ENCODE measurements around the gene SCAMP2. TPM values are rescaled to one million over a fixed set of nuclear protein-coding genes. Genes with fewer than 3 reads are reported as not detected.
A peak's percentile ranks its signal among the peaks of the same experiment; 100 is the strongest.
"Not testable (repeated sequence)": the region's sequence is repeated elsewhere in the genome, so short reads cannot be mapped to it uniquely, and the experiment has no call there.

Gene SCAMP2, protein sequence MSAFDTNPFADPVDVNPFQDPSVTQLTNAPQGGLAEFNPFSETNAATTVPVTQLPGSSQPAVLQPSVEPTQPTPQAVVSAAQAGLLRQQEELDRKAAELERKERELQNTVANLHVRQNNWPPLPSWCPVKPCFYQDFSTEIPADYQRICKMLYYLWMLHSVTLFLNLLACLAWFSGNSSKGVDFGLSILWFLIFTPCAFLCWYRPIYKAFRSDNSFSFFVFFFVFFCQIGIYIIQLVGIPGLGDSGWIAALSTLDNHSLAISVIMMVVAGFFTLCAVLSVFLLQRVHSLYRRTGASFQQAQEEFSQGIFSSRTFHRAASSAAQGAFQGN
- total RNA-seq, result 21.6 TPM

DNA sequence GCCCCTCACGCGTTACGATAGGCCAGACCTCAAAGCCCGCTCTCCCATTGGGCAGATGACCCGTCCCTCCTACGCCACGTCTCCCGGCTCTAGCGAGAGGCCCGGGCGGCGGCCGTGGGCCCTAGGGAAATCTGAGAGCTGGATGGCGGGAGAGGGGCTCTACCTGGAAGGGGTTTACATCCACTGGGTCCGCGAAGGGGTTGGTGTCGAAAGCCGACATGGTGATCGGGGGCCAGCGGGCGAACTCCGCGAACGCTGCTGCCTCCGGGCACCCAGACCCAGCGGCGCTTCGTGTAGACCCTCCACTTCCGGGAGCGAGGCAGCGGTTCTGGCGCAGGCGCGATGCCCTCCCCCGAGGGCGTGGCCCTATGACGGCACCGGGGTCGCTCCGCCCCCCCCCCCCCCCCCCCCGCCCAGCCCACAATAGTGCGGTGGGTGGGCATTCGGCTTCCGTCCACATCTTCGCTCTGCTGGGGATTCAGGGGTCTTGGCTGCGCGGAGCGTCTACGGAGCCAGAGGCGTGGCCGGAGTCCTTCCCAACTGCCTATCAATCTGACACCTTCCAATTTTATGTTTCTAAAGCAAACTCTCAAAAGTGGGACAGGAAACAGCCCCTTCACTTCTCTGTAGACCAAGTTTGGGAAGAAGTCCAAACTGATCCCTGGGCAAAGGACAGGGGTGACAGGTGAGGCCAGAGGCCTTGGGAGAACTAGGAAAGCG is at the start of gene SCAMP2:
SCAMP2 (minus strand) TSS at position 330 of the 720 bp plus-strand sequence; CDS start at position 220, 110 bp downstream.
- DNase-seq, result peak; percentile 89

DNA sequence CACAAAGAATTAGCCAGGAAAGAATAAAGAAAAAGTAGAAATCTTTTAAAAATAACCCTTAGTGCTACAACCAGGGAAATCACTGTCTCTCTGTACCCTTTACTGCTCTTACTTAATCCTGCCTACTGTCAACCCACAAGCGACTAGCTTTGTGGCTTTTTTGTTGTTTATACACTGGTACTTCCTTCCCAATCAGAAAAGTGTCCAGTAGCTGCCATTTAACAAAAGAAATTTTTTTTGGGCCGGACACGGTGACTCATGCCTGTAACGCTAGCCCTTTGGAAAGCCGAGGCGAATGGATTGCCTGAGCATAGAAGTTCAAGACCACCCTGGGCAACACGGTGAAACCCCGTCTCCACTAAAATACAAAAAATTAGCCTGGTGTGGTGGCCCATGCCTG is 47.3 kb upstream of the SCAMP2 start:
- DNase-seq, result no peak

DNA sequence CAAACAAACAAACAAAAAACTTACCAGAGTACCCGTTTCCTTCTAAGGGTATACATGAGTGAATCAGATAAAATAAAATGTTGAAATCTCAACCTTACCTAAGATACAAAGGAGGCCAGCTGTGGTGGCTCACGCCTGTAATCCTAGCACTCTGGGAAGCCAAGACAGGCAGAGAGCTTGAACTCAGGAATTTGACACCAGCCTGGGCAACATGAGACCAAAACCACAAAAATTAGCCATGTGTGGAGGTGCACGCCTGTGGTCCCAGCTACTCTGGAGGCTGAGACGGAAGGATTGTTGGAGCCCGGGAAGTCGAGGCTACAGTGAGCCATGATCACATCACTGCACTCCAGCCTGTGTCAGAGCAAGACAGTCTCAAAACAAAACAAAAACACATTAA is 44.5 kb upstream of the SCAMP2 start:
- DNase-seq, result no peak

DNA sequence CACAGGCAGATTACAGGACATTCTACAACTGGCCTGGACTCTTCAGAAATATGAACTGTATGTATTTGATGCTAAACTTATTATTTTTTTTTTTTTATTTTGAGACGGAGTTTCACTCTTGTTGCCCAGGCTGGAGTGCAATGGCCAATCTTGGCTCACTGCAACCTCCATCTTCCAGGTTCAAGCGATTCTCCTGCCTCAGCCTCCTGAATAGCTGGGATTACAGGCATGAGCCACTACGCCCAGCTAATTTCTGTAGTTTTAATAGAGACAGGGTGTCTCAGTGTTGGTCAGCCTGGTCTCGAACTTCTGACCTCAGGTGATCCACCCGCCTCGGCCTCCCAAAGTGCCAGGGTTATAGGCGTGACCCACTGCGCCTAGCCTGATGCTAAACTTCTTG is 40.6 kb upstream of the SCAMP2 start:
- DNase-seq, result not testable (repeated sequence)

DNA sequence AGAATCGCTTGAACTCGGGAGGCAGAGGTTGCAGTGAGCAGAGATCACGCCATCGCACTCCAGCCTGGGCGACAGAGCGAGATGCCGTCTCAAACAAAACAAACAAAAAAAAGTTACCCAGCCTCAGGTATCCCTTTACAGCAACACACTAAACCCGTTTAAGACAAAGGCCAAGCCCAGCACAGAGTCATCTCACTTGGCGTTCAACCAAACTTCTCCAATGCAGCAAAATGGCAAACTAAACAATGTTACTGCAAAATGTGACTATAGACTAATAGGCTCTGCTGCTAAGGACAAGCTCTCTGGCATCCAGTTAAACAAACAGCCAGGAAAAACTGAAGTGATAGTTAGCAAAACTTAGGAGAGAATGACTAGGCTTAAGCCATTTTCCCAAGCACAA is 39.9 kb upstream of the SCAMP2 start:
- DNase-seq, result no peak

DNA sequence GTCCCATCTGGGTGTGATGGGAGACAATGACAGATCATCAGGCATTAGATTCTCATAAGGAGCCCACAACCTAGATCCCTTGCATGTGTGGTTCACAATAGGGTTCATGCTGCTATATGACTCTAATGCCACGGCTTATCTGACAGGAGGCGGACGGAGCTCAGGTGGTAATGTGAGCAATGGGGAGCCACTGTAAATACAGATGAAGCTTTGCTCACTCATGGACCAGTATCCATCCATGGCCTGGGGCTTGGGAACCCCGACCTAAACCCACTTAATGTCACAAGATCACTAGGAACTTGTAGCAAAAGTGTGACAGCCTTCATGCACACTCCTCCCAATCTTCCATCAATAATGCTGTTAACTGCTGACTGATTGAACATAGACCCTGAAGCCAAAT is 35.5 kb upstream of the SCAMP2 start:
- no peak for DNase-seq

DNA sequence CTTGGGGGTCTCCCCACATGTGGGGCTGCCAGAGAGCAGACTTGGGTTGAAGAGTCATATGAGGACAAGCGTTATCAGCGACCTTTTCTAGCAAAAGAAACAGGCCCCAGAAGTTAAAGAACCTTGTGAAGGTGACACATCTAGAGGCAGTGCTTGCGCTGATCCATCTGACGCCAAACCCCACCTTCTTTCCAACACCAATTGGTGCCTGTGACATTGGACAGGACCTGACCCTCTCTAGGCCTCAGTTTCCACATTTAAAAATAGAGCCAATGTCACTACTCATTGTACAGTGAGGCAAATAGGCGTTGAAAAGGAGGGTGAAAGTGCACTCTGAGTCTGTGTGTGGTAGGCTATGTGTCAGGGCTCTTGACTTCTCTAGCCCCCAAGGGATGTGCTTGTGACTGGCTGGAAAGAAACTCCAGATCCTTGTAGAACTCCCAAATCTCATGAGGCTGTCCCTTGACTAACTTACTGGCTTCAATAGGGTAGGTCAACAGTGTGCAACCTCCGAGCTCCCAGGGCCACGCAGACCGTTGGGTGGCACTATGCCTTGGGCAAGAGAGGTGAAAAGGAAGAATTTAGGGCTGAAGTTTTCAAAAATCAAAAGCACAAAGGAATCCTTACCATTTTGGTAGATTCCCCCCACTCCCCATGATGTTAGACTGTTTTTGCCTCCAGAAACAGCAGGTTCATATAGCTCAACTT is 34.2 kb upstream of the SCAMP2 start:
- no peak for DNase-seq

DNA sequence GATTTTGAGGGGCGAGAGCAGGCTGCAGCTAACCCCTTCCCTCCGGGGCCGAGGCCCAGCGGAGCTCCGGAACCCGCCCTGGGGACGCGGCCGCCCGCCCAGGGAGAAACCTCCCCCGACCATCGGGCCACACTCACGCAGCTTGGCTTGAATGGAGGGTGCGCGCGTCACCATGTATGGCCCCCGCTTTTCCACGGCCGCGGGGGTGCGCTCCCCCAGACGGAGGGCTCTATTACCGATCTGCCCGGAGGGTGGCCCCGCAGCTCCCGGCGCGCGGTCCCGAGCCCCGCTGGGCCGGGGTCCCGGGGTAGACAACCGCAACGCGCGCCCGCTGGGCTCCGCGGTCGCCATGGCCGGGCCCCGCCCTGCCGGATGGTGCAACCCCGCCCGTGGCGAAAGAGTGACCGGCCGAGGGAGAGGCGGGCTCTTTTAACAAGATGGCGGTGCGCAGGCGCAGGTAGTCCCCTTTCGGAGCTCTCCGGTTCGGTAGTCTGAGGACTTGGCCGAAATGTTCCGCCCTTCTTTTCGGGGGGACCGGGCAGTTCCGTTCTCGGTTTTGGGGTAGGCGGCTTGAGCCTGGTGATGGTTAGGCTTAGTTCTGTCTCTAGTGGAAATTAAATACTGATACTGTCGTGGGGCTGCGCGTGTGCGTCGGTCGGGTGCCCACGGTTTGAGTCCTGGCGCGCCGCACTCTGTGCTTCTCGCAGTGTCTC is 33.4 kb upstream of the SCAMP2 start, which contains the start of gene FAM219B:
FAM219B (minus strand) TSS at position 402 of the 713 bp plus-strand sequence; CDS start at position 351, 51 bp downstream.
- peak; percentile 61 for DNase-seq

DNA sequence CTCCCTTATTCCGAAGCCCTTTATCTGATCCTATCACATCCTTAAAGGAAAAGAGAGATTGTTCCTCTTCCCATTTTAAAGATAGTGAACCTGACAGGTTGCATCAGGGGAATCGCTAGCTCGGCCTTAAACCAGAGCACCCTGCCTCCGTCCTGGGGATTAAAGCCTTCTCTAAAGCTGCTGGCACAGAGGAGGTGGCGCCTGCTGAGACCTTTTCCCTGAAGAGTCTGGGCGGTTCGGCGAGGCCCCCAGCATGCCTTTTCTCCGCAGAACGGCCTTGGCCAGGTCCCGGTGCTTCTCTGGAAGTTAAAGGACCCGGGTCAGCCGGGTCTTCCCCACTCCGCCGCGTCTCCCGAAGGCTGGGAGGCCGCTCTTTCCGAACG is 32.9 kb upstream of the SCAMP2 start:
- DNase-seq, result no peak

DNA sequence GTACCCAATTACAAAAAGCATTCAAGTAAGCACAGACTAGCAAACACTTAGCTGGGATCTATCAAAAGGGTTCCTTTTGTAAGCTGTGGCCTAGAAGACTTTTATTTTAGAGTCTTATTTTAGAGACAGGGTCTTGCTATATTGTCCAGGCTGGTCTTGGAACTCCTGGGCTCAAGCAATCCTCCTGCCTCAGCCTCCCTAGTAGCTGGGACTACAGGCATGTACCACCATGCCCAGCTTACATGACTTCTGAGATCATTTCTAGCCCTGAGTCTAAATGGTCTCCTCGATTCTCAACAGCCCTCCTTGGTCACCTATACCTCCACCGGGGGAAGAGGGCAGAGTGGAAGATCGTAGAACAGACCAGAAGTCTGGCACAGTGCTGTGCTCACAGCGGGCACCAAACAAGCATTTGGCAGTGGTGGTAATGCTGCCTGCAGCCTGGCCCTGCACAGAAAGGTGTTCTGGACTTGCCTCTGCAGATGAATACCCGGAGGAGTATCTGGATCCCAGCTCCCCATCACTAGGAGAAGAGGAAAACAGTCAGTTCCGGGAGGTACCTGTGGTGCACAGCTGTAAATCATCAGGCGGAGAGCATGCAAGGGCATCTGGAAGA is 31.1 kb upstream of the SCAMP2 start:
- DNase-seq, result no peak

DNA sequence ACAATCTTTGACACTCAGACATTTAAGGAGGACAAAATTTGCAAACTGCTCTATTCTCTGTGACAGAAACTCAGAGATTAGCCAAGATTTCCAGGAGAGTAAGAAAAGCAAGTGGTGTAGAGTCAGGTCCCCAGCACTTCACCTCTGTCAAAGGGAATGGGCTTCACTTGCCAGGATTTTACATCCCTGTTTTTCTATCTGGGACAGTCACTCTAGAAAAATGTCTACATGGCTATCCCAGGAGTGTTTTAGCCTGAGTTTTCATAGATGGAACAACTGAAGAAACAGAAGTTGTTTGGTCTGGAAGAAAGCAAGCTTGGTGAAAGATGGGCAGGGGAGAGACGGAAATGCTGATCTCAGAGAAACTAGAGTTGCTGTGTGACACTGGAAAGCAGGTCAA is 30.5 kb upstream of the SCAMP2 start:
- DNase-seq, result no peak

DNA sequence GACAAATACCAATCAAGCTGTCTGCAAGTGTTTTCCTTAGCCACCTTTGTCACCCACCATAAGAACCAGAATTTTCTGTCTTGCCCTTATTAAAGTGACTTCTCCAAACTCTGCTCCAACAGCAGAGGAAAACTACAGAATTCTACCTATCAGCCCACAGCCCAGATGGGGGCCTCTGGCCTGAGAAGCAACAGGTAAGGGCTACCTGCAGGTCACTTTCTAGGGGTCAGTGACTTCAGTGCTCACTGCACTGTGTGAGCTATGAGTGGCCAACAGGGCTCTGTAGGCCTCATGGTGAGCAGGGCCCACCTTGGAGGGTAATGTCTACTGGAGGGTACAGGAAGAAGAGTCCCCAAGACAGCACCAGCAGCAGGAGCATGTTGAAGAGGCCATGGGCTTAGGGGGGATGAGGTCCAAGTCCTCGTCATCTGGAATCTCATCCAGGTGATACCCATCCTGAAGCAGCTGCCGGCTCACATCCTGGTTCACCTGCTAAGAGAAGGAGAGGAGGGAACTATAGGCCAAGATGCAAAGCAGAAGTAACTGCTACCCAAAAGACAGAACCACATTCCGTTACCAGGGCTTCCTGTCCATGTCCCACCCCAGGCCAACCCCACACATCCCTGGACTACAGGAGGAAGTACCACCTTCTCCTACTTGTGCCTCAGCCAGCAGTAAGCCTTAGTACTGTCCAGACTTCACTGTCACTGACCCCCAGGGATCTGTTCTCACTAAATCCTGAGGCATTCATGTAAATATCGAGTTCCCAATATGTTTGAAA is 29.3 kb upstream of the SCAMP2 start:
- DNase-seq, result no peak

DNA sequence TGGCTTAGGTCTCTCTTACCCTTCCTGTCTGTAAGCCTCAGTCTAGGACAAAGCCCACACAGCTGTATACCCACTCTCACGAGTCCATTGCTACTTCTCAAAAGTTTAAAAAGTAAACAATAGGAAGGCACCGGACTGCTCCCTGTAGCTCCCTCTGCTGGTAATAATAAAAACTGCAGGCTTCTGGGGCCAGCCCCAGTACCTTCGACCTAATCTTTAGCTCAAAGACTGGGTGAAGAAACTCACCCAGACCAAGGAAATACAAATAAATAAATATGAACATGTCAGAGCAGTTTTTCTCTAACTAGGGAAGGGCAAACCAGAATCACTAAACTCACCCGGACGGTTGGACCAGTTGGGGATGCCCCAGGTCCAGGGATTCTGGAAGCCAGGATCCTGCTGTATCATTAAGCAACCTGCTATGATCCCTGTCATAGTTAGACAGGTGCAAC is 28.5 kb upstream of the SCAMP2 start:
- peak; percentile 28 for DNase-seq

DNA sequence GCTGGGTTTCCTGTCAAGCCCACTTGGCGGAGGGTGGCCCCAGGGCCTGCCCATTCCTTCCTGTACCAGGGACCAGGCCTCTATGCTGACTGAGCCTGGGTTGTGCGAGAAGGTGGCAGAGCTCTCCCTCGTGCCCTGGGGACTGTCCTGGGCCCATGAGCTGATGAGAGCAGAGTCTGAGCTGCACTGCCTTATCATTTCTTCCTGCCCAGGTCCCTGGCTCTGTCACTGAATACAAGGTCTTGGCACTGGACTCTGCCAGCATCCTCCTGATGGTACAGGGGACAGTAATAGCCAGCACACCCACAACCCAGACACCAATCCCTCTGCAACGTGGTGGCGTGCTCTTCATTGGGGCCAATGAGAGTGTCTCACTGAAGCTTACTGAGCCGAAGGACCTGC is 24.1 kb upstream of the SCAMP2 start:
- DNase-seq, result no peak

DNA sequence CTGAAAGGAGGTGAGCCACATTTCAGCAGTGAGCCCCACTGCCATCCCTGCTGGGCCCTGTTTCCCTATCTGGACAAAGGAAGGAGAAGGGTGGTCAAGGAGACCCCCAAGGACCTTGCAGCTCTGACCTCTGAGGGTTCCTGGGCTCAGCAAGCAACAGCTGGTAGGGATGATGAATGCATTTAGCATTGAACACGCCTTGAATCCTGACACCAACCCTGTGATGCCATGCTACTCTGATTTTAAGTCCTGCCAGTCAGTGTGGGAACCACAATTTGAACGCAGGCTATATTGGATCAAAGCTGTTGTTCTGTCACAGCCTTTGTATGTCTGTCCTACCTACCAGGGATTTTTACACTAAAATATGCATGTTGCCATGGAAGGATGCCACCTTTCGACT is 23.2 kb upstream of the SCAMP2 start:
- DNase-seq, result no peak

DNA sequence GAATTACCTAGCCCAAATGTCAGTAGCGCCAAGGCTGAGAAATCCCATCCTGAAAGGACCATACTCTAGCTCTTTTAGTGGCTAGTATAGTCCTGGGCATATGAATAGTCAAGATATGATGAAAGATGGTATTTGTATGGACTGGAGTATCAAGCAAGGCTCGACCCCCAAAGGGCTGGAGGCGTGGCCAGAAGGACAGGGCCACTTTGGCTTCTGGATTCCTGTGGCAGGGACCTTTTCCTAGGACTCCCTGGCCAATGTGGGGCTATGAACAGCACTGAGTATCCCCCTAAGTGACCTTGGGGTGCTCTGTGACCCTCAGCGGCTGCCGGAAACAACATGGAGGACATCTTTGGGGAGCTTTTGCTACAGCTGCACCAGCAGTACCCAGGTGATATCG is 22.7 kb upstream of the SCAMP2 start:
- DNase-seq, result no peak

DNA sequence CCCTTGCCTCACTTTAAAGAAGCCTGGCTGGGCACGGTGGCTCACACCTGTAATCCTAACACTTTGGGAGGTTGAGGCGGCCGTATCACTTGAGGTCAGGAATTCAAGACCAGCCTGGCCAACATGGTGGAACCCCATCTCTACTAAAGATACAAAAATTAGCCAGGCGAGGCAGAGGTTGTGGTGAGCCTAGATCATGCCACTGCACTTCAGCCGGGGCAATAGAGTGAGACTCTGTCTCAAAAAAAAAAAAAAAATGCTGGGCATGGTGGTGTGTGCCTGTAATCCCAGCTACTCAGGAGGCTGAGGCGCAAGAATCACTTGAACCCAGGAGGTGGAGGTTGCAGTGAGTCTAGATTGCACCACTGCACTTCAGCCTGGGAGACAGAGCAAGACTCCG is 21.2 kb upstream of the SCAMP2 start:
- not testable (repeated sequence) for DNase-seq

DNA sequence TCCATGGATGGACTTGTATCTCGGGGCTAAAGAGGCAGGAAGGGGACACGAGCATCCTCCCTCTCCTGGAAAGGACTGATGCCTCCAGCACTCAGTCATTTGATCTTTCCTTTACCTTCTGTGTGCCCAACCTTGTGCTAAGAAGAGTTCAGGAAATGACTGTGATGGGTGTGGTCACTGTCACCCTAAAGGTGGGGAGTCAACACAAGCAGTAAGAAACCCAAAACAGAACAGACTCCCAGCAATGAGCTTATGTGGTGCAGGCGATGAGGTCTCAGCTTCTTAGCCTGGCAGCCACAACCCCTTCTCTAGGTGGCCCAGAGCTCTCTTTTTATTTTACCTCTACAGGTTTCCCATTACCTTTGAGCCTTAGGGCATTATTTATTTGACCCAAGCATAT is 20.5 kb upstream of the SCAMP2 start:
- DNase-seq, result no peak

DNA sequence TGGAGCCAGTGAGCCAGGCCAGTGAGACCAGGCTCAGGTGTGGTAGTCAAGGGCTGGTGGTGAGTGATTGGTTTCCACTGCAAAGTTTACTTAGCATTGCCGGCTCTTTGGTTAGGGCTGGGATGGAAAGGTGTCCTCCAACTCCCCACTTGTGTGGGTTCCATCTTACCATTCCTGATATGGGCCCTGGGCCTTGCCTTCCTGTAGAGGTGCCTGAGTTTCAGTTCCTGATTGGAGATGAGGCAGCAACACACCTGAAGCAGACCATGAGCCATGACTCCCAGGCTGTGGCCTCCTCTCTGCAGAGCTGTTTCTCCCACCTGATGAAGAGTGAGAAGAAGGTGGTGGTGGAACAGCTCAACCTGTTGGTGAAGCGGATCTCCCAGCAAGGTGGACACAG is 19.8 kb upstream of the SCAMP2 start:
- no peak for DNase-seq

DNA sequence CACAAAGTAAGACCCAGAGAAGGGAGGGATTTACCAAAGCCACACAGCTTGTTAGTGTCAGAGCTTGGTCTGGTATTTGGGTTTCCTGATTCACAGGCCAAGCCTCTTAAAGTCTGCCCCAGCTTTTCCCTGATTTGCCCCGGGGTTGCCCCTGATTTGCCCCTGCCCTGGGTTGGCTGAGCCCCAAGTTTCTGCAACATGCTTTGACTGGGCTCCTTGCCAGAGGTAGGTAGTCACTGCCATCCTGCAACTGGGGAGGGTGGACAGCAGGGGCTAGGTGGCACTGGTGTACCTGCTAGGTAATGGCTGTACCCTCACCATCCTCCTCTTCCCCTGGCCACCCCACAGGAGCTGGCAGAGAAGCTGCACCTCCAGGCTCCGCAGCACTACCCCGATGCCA is 19.1 kb upstream of the SCAMP2 start:
- DNase-seq, result no peak

DNA sequence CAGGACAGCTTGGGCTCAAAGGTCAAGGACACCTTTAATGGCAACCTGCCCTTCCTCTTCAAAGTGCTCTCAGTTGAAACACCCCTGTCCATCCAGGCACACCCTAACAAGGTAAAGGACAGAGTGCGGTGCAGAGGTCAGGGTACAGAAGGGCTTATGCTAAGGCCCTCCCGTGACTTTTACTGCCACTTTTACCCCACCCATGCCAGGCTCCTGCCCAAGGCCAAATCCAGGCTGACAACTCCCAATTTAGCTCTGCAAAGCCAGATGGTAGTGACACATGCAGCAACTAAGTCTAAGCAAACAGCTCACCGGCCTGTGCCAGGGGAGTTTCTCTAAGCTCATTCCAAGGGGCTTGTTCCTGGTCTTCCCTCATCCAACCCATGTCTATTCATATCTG is 18.3 kb upstream of the SCAMP2 start:
- no peak for DNase-seq
